Ramos (cell line): ENCODE data around the gene SPATA7.
"Not testable (repeated sequence)": the region's sequence is repeated elsewhere in the genome, so short reads cannot be mapped to it uniquely, and the experiment has no call there.

Source experiments
- in situ Hi-C: fragments of 300-500 bp; cut with MboI; formaldehyde crosslinking; loops from one replicate; pipeline ENCODE4 v1.14.3; 2022; ENCODE audit warnings: low sequenced_read_pairs; ENCODE audit not compliant: unreplicated experiment

SPATA7 gene

GRCh38 chr14:88385212-88386101, at the start of gene SPATA7:
TSS of gene SPATA7 (plus strand) at chr14:88385657. CDS start at chr14:88385819, 162 bp downstream.
- in situ Hi-C loops: no loop called here

- in situ Hi-C loops: no loop called here
These were observed 45.1 kb upstream of the SPATA7 start for GRCh38 chr14:88340357-88340756.

GRCh38 chr14:88342980-88343379, 42.5 kb upstream of the SPATA7 start:
- in situ Hi-C loops: no loop called here

GRCh38 chr14:88346048-88346639, 39.3 kb upstream of the SPATA7 start:
- in situ Hi-C loops: no loop called here

GRCh38 chr14:88348546-88348945, 36.9 kb upstream of the SPATA7 start:
- in situ Hi-C loops: no loop called here

GRCh38 chr14:88351966-88352691, 33.3 kb upstream of the SPATA7 start:
- in situ Hi-C loops: no loop called here

- in situ Hi-C loops: no loop called here
These were observed 32.8 kb upstream of the SPATA7 start for GRCh38 chr14:88352698-88353097.

GRCh38 chr14:88354358-88354757, 31.1 kb upstream of the SPATA7 start:
- in situ Hi-C loops: no loop called here

GRCh38 chr14:88359500-88359899, 26.0 kb upstream of the SPATA7 start:
- in situ Hi-C loops: no loop called here

- in situ Hi-C loops: no loop called here
These were observed 21.8 kb upstream of the SPATA7 start for GRCh38 chr14:88363644-88364043.

- in situ Hi-C loops: no loop called here
These were observed 20.6 kb upstream of the SPATA7 start for GRCh38 chr14:88364710-88365413.

- in situ Hi-C loops: no loop called here
These were observed 16.0 kb upstream of the SPATA7 start for GRCh38 chr14:88369496-88369895.

GRCh38 chr14:88379706-88380343, 5.6 kb upstream of the SPATA7 start:
- in situ Hi-C loops: no loop called here

- in situ Hi-C loops: no loop called here
These were observed 5.1 kb upstream of the SPATA7 start for GRCh38 chr14:88380405-88380804.

- in situ Hi-C loops: not testable (repeated sequence)
These were observed 3.8 kb upstream of the SPATA7 start for GRCh38 chr14:88381634-88382033.

GRCh38 chr14:88384718-88385117, 739 bp upstream of the SPATA7 start:
- in situ Hi-C loops: no loop called here

- in situ Hi-C loops: no loop called here
These were observed 868 bp downstream of the SPATA7 start for GRCh38 chr14:88386256-88386794.

GRCh38 chr14:88388741-88389282, 3.4 kb downstream of the SPATA7 start:
- in situ Hi-C loops: no loop called here

GRCh38 chr14:88392609-88393008, 7.2 kb downstream of the SPATA7 start:
- in situ Hi-C loops: no loop called here
